Spleen (tissue), 11 donors: ENCODE data around the gene PDE4B. TPM values are rescaled to one million over a fixed set of nuclear protein-coding genes. Genes with fewer than 3 reads are reported as not detected.

Experiments used
- DNase-seq: peaks from one replicate; pipeline ENCODE4 v3.0.0-alpha.2; 2020
- H3K27ac ChIP-seq, 8 donors: fragments of 200-600 bp; sonication (generic) in 7 of 8; 1 replicate in 4 of 8; 2 replicates in 4 of 8; pipeline versions ENCODE4 v1.5.0 to v1.8.0; 2016 to 2021; ENCODE audit warnings: inconsistent platforms in 4 of 8, mild to moderate bottlenecking in 4 of 8, moderate library complexity in 1 of 8
- H3K27me3 ChIP-seq, 7 donors: fragments of 200-600 bp; sonication (generic) in 6 of 7; replicated peaks in 1 of 7; 1 replicate in 4 of 7; 2 replicates in 3 of 7; pipeline versions ENCODE4 v1.5.0 to v1.8.0; 2016 to 2021; ENCODE audit warnings: inconsistent platforms in 3 of 7, mild to moderate bottlenecking in 1 of 7
- H3K36me3 ChIP-seq, 6 donors: fragments of 200-600 bp; sonication (generic) in 5 of 6; 1 replicate in 4 of 6; 2 replicates in 2 of 6; pipeline versions ENCODE4 v1.5.0 to v1.8.0; 2016 to 2021; ENCODE audit warnings: inconsistent platforms in 2 of 6
- H3K4me1 ChIP-seq, 6 donors: fragments of 200-600 bp; sonication (generic) in 5 of 6; 1 replicate in 3 of 6; 2 replicates in 3 of 6; pipeline versions ENCODE4 v1.5.0 to v1.8.0; 2016 to 2021; ENCODE audit warnings: inconsistent platforms in 3 of 6
- H3K4me3 ChIP-seq, 8 donors: fragments of 200-600 bp; sonication (generic) in 7 of 8; 1 replicate in 4 of 8; 2 replicates in 4 of 8; pipeline versions ENCODE4 v1.5.0 to v1.8.0; 2016 to 2021; ENCODE audit warnings: inconsistent platforms in 4 of 8, mild to moderate bottlenecking in 4 of 8, moderate library complexity in 2 of 8
- H3K9me3 ChIP-seq, 8 donors: fragments of 200-600 bp; sonication (generic) in 7 of 8; 1 replicate in 4 of 8; 2 replicates in 4 of 8; pipeline versions ENCODE4 v1.5.0 to v1.8.0; 2016 to 2021; ENCODE audit warnings: inconsistent platforms in 4 of 8
- POLR2A ChIP-seq, 3 donors: fragments of 450-650 bp; IDR thresholded peaks; one replicate each; pipeline ENCODE4 v1.5.1; 2017; ENCODE audit warnings: antibody characterized with exemption in 3 of 3, mild to moderate bottlenecking in 1 of 3
- POLR2AphosphoS5 ChIP-seq, 3 donors: sonication (generic); formaldehyde crosslinking; IDR thresholded peaks; one replicate each; pipeline ENCODE4 v1.5.1; 2017; ENCODE audit warnings: antibody characterized with exemption in 3 of 3
- WGBS, 5 donors: extraction: QIAGEN DNeasy Blood & Tissue Kit in 3 of 5; methylation state at CpG; one replicate each; pipeline versions ENCODE4 v1.1.5 to v1.1.7; 2013 to 2018; 5-methylcytosine and 5-hydroxymethylcytosine counted together
- intact Hi-C: fragments of 100-400 bp; cut with DNase I; formaldehyde crosslinking; loops from one replicate; pipeline ENCODE4 v1.15.0; 2023; ENCODE audit warnings: low total_unique reads
- polyA plus RNA-seq, 3 donors: library from polyadenylated mRNA; stranded (reverse); fragments of 200-250 nt; gene quantifications; one replicate each; pipeline ENCODE4 v1.2.1, GENCODE V29; 2013
- total RNA-seq, 7 donors: library from RNA; depleted of rRNA in 3 of 7; stranded (reverse); fragments of >200 nt in 3 of 7; fragmentation: NEBNext Ultra II Directional in 4 of 7; extraction: Animal tissue kit (Norgen Biotek cat#: 25700) in 4 of 7; gene quantifications; one replicate each; pipeline versions ENCODE4 v1.1.0 to v1.2.1, GENCODE V29; 2016 to 2021
- TF ChIP-seq, protein P1 (sequence below), 11 experiments: fragments of 200-600 bp in 7 of 11; fragments of 450-650 bp in 4 of 11; sonication (generic) in 4 of 11; IDR thresholded peaks in 8 of 11; conservative IDR thresholded peaks in 3 of 11; 1 replicate in 7 of 11; 2 replicates in 4 of 11; pipeline versions ENCODE4 v1.4.0 to v1.8.0; 2016 to 2021; ENCODE audit warnings: antibody characterized with exemption in 11 of 11, inconsistent platforms in 4 of 11, mild to moderate bottlenecking in 1 of 11
- donor health status: healthy with polysubstance abuse.
- donor health status: DM: no; HTN: no; CAD: no; lungs with moderate emphysema.
- donor health status: DM: no; HTN: no; CAD: no.
- donor health status: Bipolar disorder and iron deficiency.
- donor health status: healthy.
- donor health status: DM: no; HTN: no; CAD: no.
- donor health status: DM: yes; HTN: yes; CAD: no.

Gene PDE4B
- total and polyA plus RNA-seq, 10 donors, result 12.6 to 88.2 (median 51.9) TPM

- H3K27me3 ChIP-seq, result no peaks in the 10 kb centered on the region
- H3K27ac ChIP-seq, result no peak overlapping the region
- H3K9me3 ChIP-seq, result peaks cover 0 to 16% (median 10%) of the 10 kb centered on the region in 8 donors
- intact Hi-C loops, result no loop called here
- WGBS, 5 donors, result 69 to 88% (median 82%) methylated on average over 1 of the region's 1 CpG
- H3K36me3 ChIP-seq, result no peaks in the 10 kb centered on the region
- TF ChIP-seq, protein P1, sequence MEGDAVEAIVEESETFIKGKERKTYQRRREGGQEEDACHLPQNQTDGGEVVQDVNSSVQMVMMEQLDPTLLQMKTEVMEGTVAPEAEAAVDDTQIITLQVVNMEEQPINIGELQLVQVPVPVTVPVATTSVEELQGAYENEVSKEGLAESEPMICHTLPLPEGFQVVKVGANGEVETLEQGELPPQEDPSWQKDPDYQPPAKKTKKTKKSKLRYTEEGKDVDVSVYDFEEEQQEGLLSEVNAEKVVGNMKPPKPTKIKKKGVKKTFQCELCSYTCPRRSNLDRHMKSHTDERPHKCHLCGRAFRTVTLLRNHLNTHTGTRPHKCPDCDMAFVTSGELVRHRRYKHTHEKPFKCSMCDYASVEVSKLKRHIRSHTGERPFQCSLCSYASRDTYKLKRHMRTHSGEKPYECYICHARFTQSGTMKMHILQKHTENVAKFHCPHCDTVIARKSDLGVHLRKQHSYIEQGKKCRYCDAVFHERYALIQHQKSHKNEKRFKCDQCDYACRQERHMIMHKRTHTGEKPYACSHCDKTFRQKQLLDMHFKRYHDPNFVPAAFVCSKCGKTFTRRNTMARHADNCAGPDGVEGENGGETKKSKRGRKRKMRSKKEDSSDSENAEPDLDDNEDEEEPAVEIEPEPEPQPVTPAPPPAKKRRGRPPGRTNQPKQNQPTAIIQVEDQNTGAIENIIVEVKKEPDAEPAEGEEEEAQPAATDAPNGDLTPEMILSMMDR (IDR thresholded peaks at IDR 0.05 in 8 of 11, conservative IDR thresholded peaks at IDR 0.05 in 3 of 11), result no peak
- no peak for TF ChIP-seq POLR2AphosphoS5 (IDR thresholded peaks at IDR 0.05)
- no peak for TF ChIP-seq POLR2A (IDR thresholded peaks at IDR 0.05)
- no peaks in the 10 kb centered on the region for H3K4me1 ChIP-seq
- DNase-seq, result no peak
- H3K4me3 ChIP-seq, result no peak overlapping the region
Observed at GRCh38 chr1:65882076-65882475, 89.4 kb downstream of the PDE4B start.

GRCh38 chr1:65889441-65889840 is 96.7 kb downstream of the PDE4B start:
- Histone ChIP-seq H3K36me3 (no peaks in the 10 kb centered on the region), H3K4me1 (no peaks in the 10 kb centered on the region), H3K27ac (no peak overlapping the region), H3K4me3 (no peak overlapping the region), H3K9me3 (peaks cover 0 to 7% (median 0%) of the 10 kb centered on the region in 8 donors), H3K27me3 (no peaks in the 10 kb centered on the region)
- intact Hi-C loops, result no loop called here
- no peak for DNase-seq
- no peak for TF ChIP-seq POLR2A (IDR thresholded peaks at IDR 0.05)
- TF ChIP-seq POLR2AphosphoS5 (IDR thresholded peaks at IDR 0.05), result no peak
- TF ChIP-seq, protein P1 (IDR thresholded peaks at IDR 0.05 in 8 of 11, conservative IDR thresholded peaks at IDR 0.05 in 3 of 11), result no peak

DNA sequence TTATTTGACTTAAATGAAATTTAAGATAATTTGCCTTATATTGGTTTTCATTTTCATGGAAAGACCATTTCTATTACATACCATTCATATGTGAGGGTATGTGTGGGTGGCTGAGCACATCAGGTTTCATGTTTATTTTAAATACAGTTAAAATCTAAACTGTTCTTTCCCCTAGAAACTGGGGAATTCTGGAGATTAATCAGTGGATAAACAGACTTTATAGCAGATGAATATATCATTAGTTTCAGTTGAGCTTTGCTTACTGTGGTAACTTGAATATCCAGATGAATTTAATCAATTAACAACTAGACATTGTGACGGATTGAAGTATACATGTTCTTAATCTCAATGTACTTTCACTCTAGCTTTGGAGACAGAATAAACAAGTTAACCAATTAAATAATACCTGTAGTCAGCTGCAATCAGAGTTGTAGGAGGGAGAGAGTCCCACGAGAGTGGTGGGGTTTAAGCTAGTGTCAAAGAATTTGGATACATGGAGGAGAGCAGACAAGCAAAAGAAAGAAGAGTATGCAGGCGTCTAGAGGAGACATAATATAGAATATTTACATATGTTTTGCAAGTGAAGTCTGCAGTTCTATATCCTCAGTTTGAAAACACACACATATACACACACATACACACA is 97.6 kb downstream of the PDE4B start:
- DNase-seq, result no peak
- intact Hi-C loops, result no loop called here
- TF ChIP-seq, protein P1 (IDR thresholded peaks at IDR 0.05 in 8 of 11, conservative IDR thresholded peaks at IDR 0.05 in 3 of 11), result no peak
- no peak for TF ChIP-seq POLR2A (IDR thresholded peaks at IDR 0.05)
- TF ChIP-seq POLR2AphosphoS5 (IDR thresholded peaks at IDR 0.05), result no peak

GRCh38 chr1:65894738-65895605 is 102.3 kb downstream of the PDE4B start:
- no peaks in the 10 kb centered on the region for H3K4me1 ChIP-seq
- TF ChIP-seq POLR2AphosphoS5 (IDR thresholded peaks at IDR 0.05), result no peak
- TF ChIP-seq POLR2A (IDR thresholded peaks at IDR 0.05), result no peak
- TF ChIP-seq, protein P1 (IDR thresholded peaks at IDR 0.05 in 8 of 11, conservative IDR thresholded peaks at IDR 0.05 in 3 of 11), result no peak
- H3K27me3 ChIP-seq, result no peaks in the 10 kb centered on the region
- DNase-seq, result no peak
- WGBS, 5 donors, result 75 to 88% (median 79%) methylated on average over 8 of the region's 8 CpGs
- intact Hi-C loops, result no loop called here
- H3K9me3 ChIP-seq, result peaks cover 0 to 14% (median under 1%) of the 10 kb centered on the region in 8 donors
- no peak overlapping the region for H3K27ac ChIP-seq
- H3K36me3 ChIP-seq, result no peaks in the 10 kb centered on the region
- H3K4me3 ChIP-seq, result no peak overlapping the region

More for the DNA sequence above, 97.6 kb downstream of the PDE4B start:
- H3K36me3 ChIP-seq, result no peaks in the 10 kb centered on the region
- H3K4me3 ChIP-seq, result no peak overlapping the region
- no peaks in the 10 kb centered on the region for H3K4me1 ChIP-seq
- 35 to 47% (median 45%) methylated on average over 3 of the region's 3 CpGs for WGBS, 5 donors
- H3K9me3 ChIP-seq, result peaks cover 0 to 7% (median 0%) of the 10 kb centered on the region in 8 donors
- no peaks in the 10 kb centered on the region for H3K27me3 ChIP-seq
- H3K27ac ChIP-seq, result no peak overlapping the region
